Endothelial cell of umbilical vein (primary cell): ENCODE results near the gene PTGFR. TPM values are rescaled to one million over a fixed set of nuclear protein-coding genes. Genes with fewer than 3 reads are reported as not detected.

Experiments
- BruUV-seq: library from RNA; stranded (reverse); fragments of 400-500 nt; replicated peaks from 2 replicates; lab custom pipeline; 2021; lab: Mats Ljungman, UMichigan
- CTCF ChIA-PET: fragments of 300-600, 350-600 bp; sonication (Branson Sonifier 250); formaldehyde crosslinking; loops from one replicate; lab custom pipeline; 2021; ENCODE audit warnings: antibody characterized with exemption, inconsistent platforms; lab: Charles Lee
- POLR2A ChIA-PET: fragments of 300-600, 350-600 bp; sonication (Branson Sonifier 250); formaldehyde crosslinking; loops from one replicate; lab custom pipeline; 2021; ENCODE audit warnings: antibody characterized with exemption, inconsistent platforms; lab: Charles Lee
- DNase-seq: peaks from one replicate; pipeline ENCODE4 v3.0.0-alpha.2; 2011; ENCODE audit warnings: low read depth, low spot score
- FAIRE-seq: peaks from 2 replicates; lab custom pipeline; 2011; peaks lifted over from hg19 to GRCh38; lab: Jason Lieb, UNC
- H2AFZ ChIP-seq: 2 replicates; pipeline ENCODE4 v1.6.0; 2012; ENCODE audit warnings: low read depth, low read length, control low read depth, inconsistent platforms
- H3K27ac ChIP-seq: 2 replicates; pipeline ENCODE4 v1.5.1; 2011; ENCODE audit warnings: low read depth, mild to moderate bottlenecking, control low read depth, low read length, moderate library complexity; ENCODE audit not compliant: insufficient read depth
- H3K27me3 ChIP-seq, 2 experiments: 2 replicates each; pipeline versions ENCODE4 v1.6.0 to v1.6.1; 2011; ENCODE audit warnings: low read length in 2 of 2, mixed read lengths in 1 of 2; ENCODE audit not compliant: control insufficient read depth in 2 of 2, insufficient read depth in 2 of 2
- H3K36me3 ChIP-seq, 2 experiments: 2 replicates in 1 of 2; 3 replicates in 1 of 2; pipeline ENCODE4 v1.5.1; 2011; ENCODE audit warnings: low read length in 2 of 2, mild to moderate bottlenecking in 1 of 2, moderate library complexity in 1 of 2; ENCODE audit not compliant: control insufficient read depth in 2 of 2, insufficient read depth in 2 of 2; ENCODE audit errors: extremely low read depth in 1 of 2
- H3K4me1 ChIP-seq: 3 replicates; pipeline ENCODE4 v1.5.1; 2011; ENCODE audit warnings: mild to moderate bottlenecking, low read length; ENCODE audit not compliant: control insufficient read depth, insufficient read depth; ENCODE audit errors: extremely low read depth
- H3K4me2 ChIP-seq: 2 replicates; pipeline ENCODE4 v1.6.1; 2011; ENCODE audit warnings: low read length, control low read depth, mixed read lengths; ENCODE audit not compliant: insufficient read depth
- H3K4me3 ChIP-seq, 3 experiments: fragments of 200-600 bp in 1 of 3; sonication (generic), shearing (Covaris generic) in 1 of 3; replicated peaks in 1 of 3; 2 replicates each; pipeline ENCODE4 v1.5.1; 2011 to 2016; ENCODE audit warnings: control low read depth in 3 of 3, low read length in 3 of 3, mild to moderate bottlenecking in 2 of 3, inconsistent platforms in 1 of 3, low read depth in 1 of 3, moderate library complexity in 1 of 3; ENCODE audit not compliant: insufficient read depth in 1 of 3
- H3K79me2 ChIP-seq: 2 replicates; pipeline ENCODE4 v1.6.0; 2012; ENCODE audit warnings: low read length, inconsistent platforms; ENCODE audit not compliant: control insufficient read depth, insufficient read depth
- H3K9ac ChIP-seq: replicated peaks from 2 replicates; pipeline ENCODE3; 2011; ENCODE audit warnings: low read length, control low read depth; ENCODE audit not compliant: insufficient read depth; ENCODE audit errors: extremely low read depth
- H3K9me1 ChIP-seq: replicated peaks from 3 replicates; pipeline ENCODE4 v1.6.0; 2011; ENCODE audit warnings: mild to moderate bottlenecking, low read length; ENCODE audit not compliant: control insufficient read depth, insufficient read depth; ENCODE audit errors: extremely low read depth
- H3K9me3 ChIP-seq: replicated peaks from 2 replicates; pipeline ENCODE4 v1.5.1; 2012; ENCODE audit warnings: low read length, inconsistent platforms; ENCODE audit not compliant: control insufficient read depth, insufficient read depth
- H4K20me1 ChIP-seq: replicated peaks from 2 replicates; pipeline ENCODE3; 2011; ENCODE audit warnings: mild to moderate bottlenecking, low read length; ENCODE audit not compliant: control insufficient read depth, insufficient read depth; ENCODE audit errors: extremely low read depth
- CTCF ChIP-seq, 2 donors: IDR thresholded peaks; 1 replicate in 1 of 2; 2 replicates in 1 of 2; pipeline ENCODE4 v1.5.1; 2011; ENCODE audit warnings: low read length in 2 of 2, mild to moderate bottlenecking in 2 of 2, moderate library complexity in 2 of 2, control low read depth in 1 of 2, inconsistent platforms in 1 of 2, low read depth in 1 of 2; ENCODE audit not compliant: insufficient read depth in 1 of 2; ENCODE audit errors: extremely low read depth in 1 of 2
- EZH2 ChIP-seq: IDR thresholded peaks from 2 replicates; pipeline ENCODE4 v1.6.1; 2012; ENCODE audit warnings: borderline replicate concordance, low read depth, mild to moderate bottlenecking, moderate library complexity, low read length, inconsistent platforms; ENCODE audit not compliant: severe bottlenecking
- FOS ChIP-seq: IDR thresholded peaks from 2 replicates; pipeline ENCODE4 v1.6.1; 2011; ENCODE audit warnings: mild to moderate bottlenecking, low read length, moderate library complexity, borderline replicate concordance; ENCODE audit not compliant: insufficient read depth
- GATA2 ChIP-seq: IDR thresholded peaks from 2 replicates; pipeline ENCODE4 v1.7.0; 2011; ENCODE audit warnings: low read depth, mild to moderate bottlenecking, moderate library complexity, mixed read lengths, low read length; ENCODE audit not compliant: insufficient read length, insufficient read depth
- JUN ChIP-seq: IDR thresholded peaks from 2 replicates; pipeline ENCODE4 v1.6.1; 2011; ENCODE audit warnings: borderline replicate concordance, low read depth; ENCODE audit not compliant: insufficient read length, insufficient read depth
- MYC ChIP-seq: IDR thresholded peaks from one replicate; pipeline ENCODE4 v1.6.1; 2011; ENCODE audit warnings: mild to moderate bottlenecking, low read depth, low read length
- POLR2A ChIP-seq: IDR thresholded peaks from 2 replicates; pipeline ENCODE4 v1.6.1; 2012; ENCODE audit warnings: low read depth, mild to moderate bottlenecking, control low read depth, low read length
- POLR2AphosphoS5 ChIP-seq: IDR thresholded peaks from 2 replicates; pipeline ENCODE4 v1.6.1; 2012; ENCODE audit warnings: low read depth, mild to moderate bottlenecking, control low read depth, low read length, moderate library complexity; ENCODE audit not compliant: insufficient read depth
- dilution Hi-C: fragments of 300-500 bp; cut with MboI; formaldehyde crosslinking; loops from one replicate; pipeline ENCODE4 v1.15.0; 2019; ENCODE audit warnings: low sequenced_read_pairs; ENCODE audit not compliant: extremely low pct_ligation_motif_present
- intact Hi-C: fragments of 100-400 bp; cut with micrococcal nuclease; formaldehyde crosslinking; loops from one replicate; pipeline ENCODE4 v1.10.0; 2022
- polyA plus RNA-seq, 4 experiments: library from polyadenylated mRNA; depleted of rRNA in 3 of 4; stranded (reverse) in 3 of 4; unstranded in 1 of 4; fragments of >200 nt; gene quantifications; 2 replicates each; pipeline versions ENCODE4 v1.2.1 to v1.2.3, GENCODE V29; 2011 to 2012; ENCODE audit warnings: missing spikeins in 1 of 4
- total RNA-seq: library from RNA; stranded (reverse); gene quantifications from 2 replicates; pipeline ENCODE4 v1.2.3, GENCODE V29; 2021
- TF ChIP-seq, protein P1 (sequence below): IDR thresholded peaks from 2 replicates; pipeline ENCODE4 v1.6.1; 2011; ENCODE audit not compliant: insufficient read depth, insufficient read length

Gene PTGFR
- total and polyA plus RNA-seq, 2 donors (not counting 3 experiments of a cell fraction or from before 2014, with no cell fraction given) = 0.11 to 0.24 TPM

GRCh38 chr1:78586572-78586971, 95.8 kb downstream of the PTGFR start:
- H3K9ac ChIP-seq = no peak overlapping the region
- no peak overlapping the region for H2AFZ ChIP-seq
- BruUV-seq = no TSS peak
- no peaks in the 10 kb centered on the region for H3K4me1 ChIP-seq
- DNase-seq (no peak), FAIRE-seq (no peak)
- no peaks in the 10 kb centered on the region for H3K9me1 ChIP-seq
- no peak for TF ChIP-seq JUN
- no peak for TF ChIP-seq POLR2A
- no peak for TF ChIP-seq EZH2
- TF ChIP-seq MYC = no peak
- TF ChIP-seq FOS = no peak
- no peak for TF ChIP-seq POLR2AphosphoS5
- TF ChIP-seq CTCF (IDR thresholded peaks at IDR 0.05; ENCODE audit: extremely low read depth in 1 of 2, insufficient read depth in 1 of 2, low read depth in 1 of 2, low read length in 2 of 2) = no peak
- TF ChIP-seq GATA2 = no peak
- TF ChIP-seq, protein P1, sequence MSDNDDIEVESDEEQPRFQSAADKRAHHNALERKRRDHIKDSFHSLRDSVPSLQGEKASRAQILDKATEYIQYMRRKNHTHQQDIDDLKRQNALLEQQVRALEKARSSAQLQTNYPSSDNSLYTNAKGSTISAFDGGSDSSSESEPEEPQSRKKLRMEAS = no peak
- H3K27me3 ChIP-seq = peaks cover 0 to 9% of the 10 kb centered on the region in 2 experiments
- no peak overlapping the region for H3K4me2 ChIP-seq
- intact Hi-C loops = no loop called here
- H3K79me2 ChIP-seq = no peaks in the 10 kb centered on the region
- H3K27ac ChIP-seq = no peak overlapping the region
- H3K9me3 ChIP-seq = no peaks in the 10 kb centered on the region
- dilution Hi-C loops = no loop called here
- ChIA-PET CTCF (interaction anchor here (1.1 to 1.2 kb wide), 2 partner anchors 9 to 16 kb away, joined by 3 to 5 read pairs; no protein-coding TSS in a partner anchor), POLR2A (no interaction called here)
- H3K4me3 ChIP-seq = no peak overlapping the region
- H3K36me3 ChIP-seq = no peaks in the 10 kb centered on the region
- no peaks in the 10 kb centered on the region for H4K20me1 ChIP-seq
